ENCODE data around the gene PAM.
A peak's percentile ranks its signal among the peaks of the same experiment; 100 is the strongest.

Gene PAM

GRCh38 chr5:102815540-102816332, 60.6 kb downstream of the PAM start:
- DNase-seq = no peak

GRCh38 chr5:102818345-102818744, 63.2 kb downstream of the PAM start:
- no peak for DNase-seq

- no peak for DNase-seq
Observed at GRCh38 chr5:102818934-102819333, 63.8 kb downstream of the PAM start.

- DNase-seq = no peak
Observed at GRCh38 chr5:102819634-102820033, 64.5 kb downstream of the PAM start.

GRCh38 chr5:102823441-102823874, 68.4 kb downstream of the PAM start:
- DNase-seq = no peak

GRCh38 chr5:102826629-102827028, 71.5 kb downstream of the PAM start:
- DNase-seq = no peak

- DNase-seq = no peak
Observed at GRCh38 chr5:102830241-102830640, 75.1 kb downstream of the PAM start.

GRCh38 chr5:102832445-102832844, 77.3 kb downstream of the PAM start:
- DNase-seq = no peak

GRCh38 chr5:102833146-102833545, 78.0 kb downstream of the PAM start:
- DNase-seq = no peak

GRCh38 chr5:102834438-102834964, 79.4 kb downstream of the PAM start:
- no peak for DNase-seq

- no peak for DNase-seq
Observed at GRCh38 chr5:102835717-102836116, 80.6 kb downstream of the PAM start.

- DNase-seq = no peak
Observed at GRCh38 chr5:102841021-102841420, 85.9 kb downstream of the PAM start.

GRCh38 chr5:102843997-102844396, 88.9 kb downstream of the PAM start:
- DNase-seq = no peak

GRCh38 chr5:102845041-102845440, 89.9 kb downstream of the PAM start:
- DNase-seq = no peak

GRCh38 chr5:102850503-102850902, 95.4 kb downstream of the PAM start:
- no peak for DNase-seq

GRCh38 chr5:102853680-102854079, 98.6 kb downstream of the PAM start:
- DNase-seq = peak; percentile 37

GRCh38 chr5:102855681-102856388, 100.7 kb downstream of the PAM start:
- DNase-seq = peak; percentile 12

- no peak for DNase-seq
Observed at GRCh38 chr5:102856389-102856777, 101.3 kb downstream of the PAM start.

GRCh38 chr5:102857076-102857818, 102.1 kb downstream of the PAM start:
- DNase-seq = no peak

- no peak for DNase-seq
Observed at GRCh38 chr5:102858221-102858620, 103.1 kb downstream of the PAM start.

- peak; percentile 19 for DNase-seq
Observed at GRCh38 chr5:102858808-102859207, 103.7 kb downstream of the PAM start.

GRCh38 chr5:102860035-102860434, 104.9 kb downstream of the PAM start:
- DNase-seq = no peak

GRCh38 chr5:102863058-102863457, 108.0 kb downstream of the PAM start:
- DNase-seq = no peak
